GM18520 (cell line): ENCODE results near the gene METTL21A.

Experiments used
- ATAC-seq: cut with Tn5 transposase; IDR thresholded peaks from one replicate; pipeline ENCODE4 v1.9.1; 2021; ENCODE audit not compliant: unreplicated experiment

The METTL21A gene

DNA sequence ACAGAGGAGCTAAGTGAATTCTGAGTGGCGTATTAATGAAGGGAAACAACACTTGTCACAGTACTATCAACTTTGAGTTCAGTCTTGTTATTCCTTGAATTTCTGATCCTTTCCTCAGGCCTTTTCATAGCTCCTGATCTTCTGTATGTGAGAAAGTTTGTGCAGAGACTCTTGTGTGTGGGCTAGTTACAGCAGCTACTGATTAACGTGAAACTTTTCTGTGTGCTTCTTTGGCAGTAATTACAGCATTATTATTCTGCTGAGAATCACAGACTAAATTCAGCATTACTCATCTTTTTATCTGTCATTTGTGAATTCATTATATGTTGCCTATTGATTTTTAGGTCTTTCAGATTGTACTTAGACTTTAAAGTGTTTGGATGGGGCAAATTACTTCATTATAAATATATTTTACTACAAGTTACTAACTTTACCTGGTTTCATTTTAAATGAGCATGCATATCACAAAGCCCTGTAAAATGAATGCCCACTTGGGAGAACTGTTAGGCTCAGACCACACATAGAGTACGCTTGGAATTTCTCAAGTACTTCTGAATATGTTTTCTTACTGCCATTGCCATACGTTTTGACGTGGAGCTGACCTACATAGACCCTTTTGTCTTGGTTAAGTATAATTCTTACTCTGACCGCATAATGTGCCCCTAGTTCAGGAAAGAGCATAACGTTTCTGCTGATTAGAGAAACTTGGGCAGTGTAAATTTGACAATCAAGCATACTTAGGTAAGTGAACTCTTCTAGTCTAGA is 59.3 kb downstream of the METTL21A start:
- ATAC-seq: no peak
